Vagina (tissue), 2 donors: Measurements from ENCODE around the gene HMGN2. TPM values are rescaled to one million over a fixed set of nuclear protein-coding genes. Genes with fewer than 3 reads are reported as not detected.

ENCODE experiments used
- DNase-seq, 2 donors: peaks; one replicate each; pipeline ENCODE4 v3.0.0-alpha.2; 2017; ENCODE audit errors: extremely low spot score in 2 of 2
- H3K27ac ChIP-seq: fragments of 200-600 bp; sonication (generic); one replicate; pipeline ENCODE4 v1.5.1; 2019
- H3K27me3 ChIP-seq: fragments of 200-600 bp; sonication (generic); one replicate; pipeline ENCODE4 v1.5.1; 2019
- H3K36me3 ChIP-seq, 2 donors: fragments of 200-600 bp; sonication (generic); one replicate each; pipeline ENCODE4 v1.5.1; 2017 to 2019
- H3K4me1 ChIP-seq: fragments of 200-600 bp; sonication (generic); one replicate; pipeline ENCODE4 v1.5.1; 2019
- H3K4me3 ChIP-seq, 2 donors: fragments of 200-600 bp; sonication (generic); 1 replicate in 1 of 2; 2 replicates in 1 of 2; pipeline ENCODE4 v1.5.1; 2016 to 2019
- H3K9me3 ChIP-seq: fragments of 200-600 bp; sonication (generic); one replicate; pipeline ENCODE4 v1.5.1; 2019
- POLR2A ChIP-seq, 2 donors: fragments of 450-650 bp; IDR thresholded peaks; one replicate each; pipeline ENCODE4 v1.6.1; 2017; ENCODE audit warnings: antibody characterized with exemption in 2 of 2, mild to moderate bottlenecking in 2 of 2, moderate library complexity in 2 of 2
- POLR2AphosphoS5 ChIP-seq, 2 donors: sonication (generic); formaldehyde crosslinking; IDR thresholded peaks; one replicate each; pipeline ENCODE4 v1.9.0; 2017; ENCODE audit warnings: antibody characterized with exemption in 2 of 2, mild to moderate bottlenecking in 2 of 2, low read depth in 1 of 2; ENCODE audit not compliant: insufficient read depth in 1 of 2
- intact Hi-C: fragments of 100-400 bp; cut with DNase I; formaldehyde crosslinking; loops from one replicate; pipeline ENCODE4 v1.15.1; 2023
- total RNA-seq: library from RNA; depleted of rRNA; stranded (reverse); fragments of >200 nt; gene quantifications from one replicate; pipeline ENCODE4 v1.2.3, GENCODE V29; 2016
- TF ChIP-seq, protein P1 (sequence below), 3 experiments: fragments of 450-650 bp in 2 of 3; fragments of 200-600 bp in 1 of 3; sonication (generic) in 1 of 3; IDR thresholded peaks; one replicate each; pipeline ENCODE4 v1.5.1; 2017 to 2019; ENCODE audit warnings: antibody characterized with exemption in 3 of 3, mild to moderate bottlenecking in 2 of 3, moderate library complexity in 2 of 3

The HMGN2 gene
- total RNA-seq, 1 donor from 2014 or later = 127 TPM

DNA sequence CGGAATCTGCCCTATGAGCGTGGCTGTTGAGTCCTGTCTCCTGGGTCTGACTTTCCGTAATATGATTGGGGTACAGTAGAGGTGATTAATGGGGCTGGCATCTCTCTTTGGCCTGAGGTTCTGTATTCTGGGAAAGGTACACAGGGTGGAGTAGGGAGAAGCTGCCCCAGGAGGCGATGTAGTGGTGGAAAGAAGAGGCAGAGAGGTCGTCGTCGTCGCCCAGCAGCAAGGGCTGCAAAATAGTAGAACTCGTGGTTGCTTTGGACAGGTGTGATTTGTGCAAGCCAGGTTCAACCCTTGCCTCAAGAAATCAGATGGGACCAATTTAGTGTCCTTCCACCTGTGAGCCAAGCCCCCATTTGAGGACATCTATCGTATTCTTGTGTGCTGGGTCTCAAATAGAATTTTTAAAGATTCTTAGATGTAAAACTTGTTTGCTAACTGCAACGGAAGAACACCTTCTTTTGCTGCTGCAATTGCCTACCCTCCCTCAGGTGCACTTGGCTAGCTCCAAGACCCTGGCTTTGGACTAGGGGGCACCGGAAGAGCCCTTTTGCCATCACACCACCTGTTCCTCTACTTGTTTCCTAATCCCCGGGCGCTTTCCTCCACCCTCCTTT lies 1.3 kb upstream of the HMGN2 start:
- no peaks in the 10 kb centered on the region for H3K9me3 ChIP-seq
- H3K36me3 ChIP-seq = peaks cover 0 to 26% of the 10 kb centered on the region in 2 donors
- TF ChIP-seq POLR2AphosphoS5 (IDR thresholded peaks at IDR 0.05; ENCODE audit: insufficient read depth in 1 of 2, low read depth in 1 of 2) = no peak
- TF ChIP-seq, protein P1, sequence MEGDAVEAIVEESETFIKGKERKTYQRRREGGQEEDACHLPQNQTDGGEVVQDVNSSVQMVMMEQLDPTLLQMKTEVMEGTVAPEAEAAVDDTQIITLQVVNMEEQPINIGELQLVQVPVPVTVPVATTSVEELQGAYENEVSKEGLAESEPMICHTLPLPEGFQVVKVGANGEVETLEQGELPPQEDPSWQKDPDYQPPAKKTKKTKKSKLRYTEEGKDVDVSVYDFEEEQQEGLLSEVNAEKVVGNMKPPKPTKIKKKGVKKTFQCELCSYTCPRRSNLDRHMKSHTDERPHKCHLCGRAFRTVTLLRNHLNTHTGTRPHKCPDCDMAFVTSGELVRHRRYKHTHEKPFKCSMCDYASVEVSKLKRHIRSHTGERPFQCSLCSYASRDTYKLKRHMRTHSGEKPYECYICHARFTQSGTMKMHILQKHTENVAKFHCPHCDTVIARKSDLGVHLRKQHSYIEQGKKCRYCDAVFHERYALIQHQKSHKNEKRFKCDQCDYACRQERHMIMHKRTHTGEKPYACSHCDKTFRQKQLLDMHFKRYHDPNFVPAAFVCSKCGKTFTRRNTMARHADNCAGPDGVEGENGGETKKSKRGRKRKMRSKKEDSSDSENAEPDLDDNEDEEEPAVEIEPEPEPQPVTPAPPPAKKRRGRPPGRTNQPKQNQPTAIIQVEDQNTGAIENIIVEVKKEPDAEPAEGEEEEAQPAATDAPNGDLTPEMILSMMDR (IDR thresholded peaks at IDR 0.05) = no peak
- no peak overlapping the region for H3K27ac ChIP-seq
- H3K4me1 ChIP-seq = peaks cover 52% of the 10 kb centered on the region
- DNase-seq = no peak
- intact Hi-C loops = loop anchor here (2.0 kb wide), 1 partner anchor 40 kb away; no protein-coding TSS in a partner anchor
- no peaks in the 10 kb centered on the region for H3K27me3 ChIP-seq
- peak overlapping the region; percentile 94 to 99 for H3K4me3 ChIP-seq

DNA sequence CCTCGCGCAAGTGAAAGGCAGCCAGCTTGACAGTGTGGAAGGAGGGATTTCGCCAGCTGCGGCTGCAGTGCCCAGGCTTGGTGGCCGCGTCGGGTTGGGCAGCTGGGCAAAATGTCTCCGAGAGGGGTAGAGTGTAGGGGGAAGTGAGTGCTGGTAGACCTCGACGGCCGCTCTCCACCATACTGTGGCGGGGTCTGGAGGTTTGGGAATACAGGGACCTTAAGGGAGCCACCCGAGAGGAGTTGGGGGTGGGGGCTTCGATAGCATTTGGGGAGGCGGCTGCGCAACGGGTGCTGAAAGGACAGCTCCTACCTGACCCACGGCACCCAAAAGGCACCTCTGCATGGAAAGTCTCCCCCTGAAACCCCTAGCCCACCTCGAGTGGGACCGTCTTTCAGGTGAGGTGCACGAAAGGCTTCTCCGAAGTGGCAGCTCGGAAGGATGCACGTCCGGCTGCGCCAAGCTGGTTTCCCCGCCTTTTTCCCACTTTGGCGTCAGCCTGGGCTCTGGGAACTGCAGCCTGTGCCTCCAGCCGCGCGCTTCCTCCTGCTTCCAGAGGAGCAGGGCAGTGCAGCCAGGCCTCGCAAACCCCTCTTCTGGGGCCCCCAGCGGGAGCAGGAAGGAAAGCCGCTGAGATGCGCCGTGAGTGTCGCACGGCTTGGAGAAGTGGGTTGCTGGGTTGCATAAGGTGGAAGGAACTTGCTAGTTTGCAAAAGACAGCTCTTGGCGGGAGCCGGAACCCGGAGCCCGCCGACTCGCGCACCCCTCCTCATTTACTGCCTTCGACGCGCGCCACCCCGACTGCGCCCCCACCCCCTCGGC lies 531 bp upstream of the HMGN2 start:
- peak overlapping the region; percentile 100 for H3K27ac ChIP-seq
- peak in 1 of 2 donors; percentile 44 for TF ChIP-seq POLR2AphosphoS5 (IDR thresholded peaks at IDR 0.05; ENCODE audit: insufficient read depth in 1 of 2, low read depth in 1 of 2)
- no peak for TF ChIP-seq POLR2A (IDR thresholded peaks at IDR 0.05)
- TF ChIP-seq, protein P1 (IDR thresholded peaks at IDR 0.05) = no peak
- H3K9me3 ChIP-seq = no peaks in the 10 kb centered on the region
- peak overlapping the region; percentile 94 to 99 for H3K4me3 ChIP-seq
- H3K36me3 ChIP-seq = peaks cover 0 to 26% of the 10 kb centered on the region in 2 donors
- H3K4me1 ChIP-seq = peaks cover 52% of the 10 kb centered on the region
- intact Hi-C loops = loop anchor here (2.0 kb wide), 1 partner anchor 41 kb away; no protein-coding TSS in a partner anchor
- H3K27me3 ChIP-seq = no peaks in the 10 kb centered on the region
- DNase-seq = peak in 1 of 2 donors; percentile 91

DNA sequence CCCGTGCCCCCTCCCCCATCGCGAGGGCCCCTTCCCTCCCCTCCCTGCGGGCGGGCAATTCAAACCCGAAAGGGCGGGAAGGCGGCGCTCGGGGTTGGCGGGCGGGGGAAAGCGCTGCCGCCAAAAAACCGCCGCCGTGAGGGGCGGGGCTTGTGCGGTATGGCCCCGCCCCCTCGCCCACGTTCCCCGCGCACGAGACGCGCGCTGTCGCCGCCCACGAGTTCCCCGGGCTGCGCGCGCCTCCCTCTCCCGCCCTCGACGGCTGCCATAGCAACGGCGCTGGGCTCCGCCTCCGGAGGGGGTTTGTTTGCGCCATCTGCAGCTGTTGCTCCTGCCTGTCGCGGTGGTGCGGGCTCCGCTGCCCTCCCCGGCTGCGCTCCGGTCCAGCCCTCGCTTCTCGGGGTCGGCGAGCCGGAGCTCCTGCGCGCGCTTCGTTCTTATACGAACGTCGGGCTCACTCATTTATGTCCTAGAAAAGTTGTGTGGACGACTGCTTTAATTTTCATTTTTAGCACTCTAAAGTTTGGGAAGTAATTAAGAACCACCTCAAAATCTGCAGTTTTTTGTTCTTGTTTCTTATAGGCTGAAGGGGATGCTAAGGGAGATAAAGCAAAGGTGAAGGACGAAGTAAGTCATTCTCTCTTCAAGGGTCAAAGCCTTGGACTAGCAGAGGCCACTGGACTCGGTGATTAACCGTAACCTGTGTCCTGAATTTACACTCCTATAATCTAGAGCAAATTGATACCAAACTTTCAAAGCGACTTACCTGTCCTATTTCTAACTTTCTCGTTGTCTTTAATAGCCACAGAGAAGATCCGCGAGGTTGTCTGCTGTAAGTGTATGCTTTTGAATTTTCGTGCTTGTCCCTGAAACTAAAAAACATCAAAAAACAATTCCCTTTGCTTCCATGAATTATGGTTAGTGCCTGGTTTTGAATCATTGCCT lies 933 bp downstream of the HMGN2 start:
- Histone ChIP-seq H3K36me3 (peaks cover 0 to 19% of the 10 kb centered on the region in 2 donors), H3K4me1 (peaks cover 52% of the 10 kb centered on the region), H3K4me3 (peak overlapping the region; percentile 94 to 99), H3K27me3 (no peaks in the 10 kb centered on the region), H3K9me3 (no peaks in the 10 kb centered on the region), H3K27ac (peak overlapping the region; percentile 100)
- DNase-seq = peak; percentile 95 to 98
- TF ChIP-seq POLR2AphosphoS5 (IDR thresholded peaks at IDR 0.05; ENCODE audit: insufficient read depth in 1 of 2, low read depth in 1 of 2) (peak; percentile 58 to 62), POLR2A (IDR thresholded peaks at IDR 0.05) (peak in 1 of 2 donors; percentile 84)
- TF ChIP-seq, protein P1 (IDR thresholded peaks at IDR 0.05) = no peak
- intact Hi-C loops = no loop called here

- DNase-seq = no peak
- H3K27ac ChIP-seq = no peak overlapping the region
- intact Hi-C loops = no loop called here
- no peak overlapping the region for H3K4me3 ChIP-seq
- peaks cover 36% of the 10 kb centered on the region for H3K4me1 ChIP-seq
- H3K27me3 ChIP-seq = no peaks in the 10 kb centered on the region
- no peaks in the 10 kb centered on the region for H3K9me3 ChIP-seq
- peaks cover 0 to 25% of the 10 kb centered on the region in 2 donors for H3K36me3 ChIP-seq
- TF ChIP-seq, protein P1 (IDR thresholded peaks at IDR 0.05) = no peak
- TF ChIP-seq POLR2A (IDR thresholded peaks at IDR 0.05) (no peak), POLR2AphosphoS5 (IDR thresholded peaks at IDR 0.05; ENCODE audit: insufficient read depth in 1 of 2, low read depth in 1 of 2) (no peak)
Measured at GRCh38 chr1:26474818-26475217, 2.6 kb downstream of the HMGN2 start.
